GM20000 (cell line): ENCODE data around the gene CCDC142.

Experiments
- DNase-seq: peaks from one replicate; pipeline ENCODE4 v3.0.0; 2012; ENCODE audit warnings: low spot score
- CTCF ChIP-seq: IDR thresholded peaks from 2 replicates; pipeline ENCODE4 v1.5.1; 2012; ENCODE audit warnings: mild to moderate bottlenecking, control low read depth; ENCODE audit errors: extremely low read depth, missing control alignments

CCDC142 gene

GRCh38 chr2:74499267-74499939, 16.6 kb upstream of the CCDC142 start, which contains the start of gene LBX2:
LBX2 (minus strand) TSS chr2:74499603; CDS start chr2:74499537, 66 bp downstream.
- peak; percentile 41 for DNase-seq

DNA sequence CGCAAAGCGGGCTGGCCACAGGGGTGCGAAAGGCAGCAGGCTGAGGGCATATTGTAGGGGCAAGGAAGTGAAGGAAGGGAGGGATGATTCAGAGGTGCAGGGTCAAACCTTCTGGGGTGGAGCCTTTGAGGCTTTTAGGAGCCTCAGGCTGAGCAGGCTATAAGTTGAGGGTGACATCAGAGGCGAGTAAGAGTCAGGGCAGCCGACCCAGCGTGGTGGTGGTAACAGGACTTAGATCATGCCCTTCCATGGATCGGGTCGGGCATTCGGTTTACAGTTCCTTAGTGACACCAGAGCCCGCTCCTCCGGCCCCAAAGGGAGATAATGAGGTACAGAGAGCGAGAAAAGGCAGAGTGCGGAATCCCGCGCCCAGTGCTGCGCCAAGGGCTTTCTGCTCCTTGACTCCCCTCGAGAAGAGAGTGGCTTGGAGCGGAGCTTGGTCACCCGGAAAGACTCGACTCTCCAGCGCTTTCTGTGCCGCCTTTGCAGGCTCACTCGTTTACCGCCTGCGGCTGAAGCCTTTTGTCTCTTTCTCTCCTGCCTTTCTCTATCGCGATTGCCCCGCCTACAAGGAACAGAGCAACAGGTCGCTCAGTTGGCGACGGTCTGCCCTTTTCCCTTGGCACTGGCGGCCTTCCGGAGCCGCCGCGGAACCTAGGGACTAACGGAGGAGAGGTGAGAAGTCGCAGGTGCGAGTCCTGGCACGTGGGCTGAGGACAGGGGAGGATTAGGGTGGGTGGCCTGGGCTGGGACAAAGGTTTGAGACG, 15.9 kb upstream of the CCDC142 start:
- peak; percentile 49 for DNase-seq
- TF ChIP-seq CTCF = no peak

More at GRCh38 chr2:74499267-74499939, 16.6 kb upstream of the CCDC142 start, which contains the start of gene LBX2:
- TF ChIP-seq CTCF = no peak

DNA sequence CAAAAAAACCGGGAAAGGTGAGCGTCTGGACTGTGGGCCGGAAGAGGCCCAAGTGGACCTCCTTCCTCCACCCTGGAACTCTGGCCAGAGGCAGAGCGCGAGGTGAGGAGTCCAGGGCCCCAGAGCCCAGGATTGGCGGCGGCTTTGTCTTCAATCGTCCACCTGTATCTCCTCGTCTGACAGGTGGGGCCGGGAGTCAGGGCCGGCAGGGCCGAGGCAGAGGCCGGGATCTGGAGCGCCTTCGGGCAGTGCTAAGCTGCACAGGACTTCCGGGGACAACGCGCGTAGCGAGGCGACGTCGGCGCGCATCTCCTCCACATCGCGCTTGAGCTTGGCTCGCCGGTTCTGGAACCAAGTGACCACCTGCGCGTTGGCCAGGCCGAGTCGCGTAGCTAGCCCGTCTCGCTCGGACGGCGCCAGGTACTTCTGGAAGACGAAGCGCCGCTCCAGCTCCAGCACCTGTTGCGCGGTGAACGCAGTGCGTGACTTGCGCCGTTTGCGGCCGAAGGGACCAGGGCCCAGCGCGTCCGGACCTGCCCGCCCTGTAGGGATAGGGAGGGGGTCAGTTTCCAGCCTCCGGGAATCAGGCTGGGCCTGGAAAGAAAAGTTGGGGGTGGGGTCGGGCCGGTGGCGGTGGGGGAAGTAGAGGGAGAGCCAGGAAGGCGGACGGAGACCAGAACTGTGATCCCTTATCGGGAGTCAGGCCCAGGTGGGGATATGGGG, 15.1 kb upstream of the CCDC142 start:
- TF ChIP-seq CTCF = no peak
- peak; percentile 55 for DNase-seq

- no peak for DNase-seq
- TF ChIP-seq CTCF = no peak
Observed at GRCh38 chr2:74496997-74497776, 14.4 kb upstream of the CCDC142 start.

DNA sequence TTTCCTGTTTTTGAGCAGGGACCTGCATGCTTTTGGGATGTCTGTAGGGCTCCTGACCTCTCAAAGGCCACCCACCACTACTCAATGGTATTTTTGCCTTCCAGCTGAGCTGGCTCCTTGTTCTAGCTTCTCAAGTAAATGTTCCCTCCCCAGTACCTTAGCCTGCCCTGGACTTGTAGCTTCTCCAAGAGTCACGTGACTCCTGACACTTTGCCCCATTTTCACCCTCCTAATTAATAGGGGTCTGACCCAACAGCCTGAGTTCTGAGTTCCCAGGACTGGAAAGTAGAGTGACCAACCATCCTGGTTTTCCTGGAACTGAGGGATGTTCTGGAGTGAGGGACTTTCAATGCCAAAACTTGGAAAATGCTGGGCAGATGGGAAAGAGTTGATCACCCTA, 12.6 kb upstream of the CCDC142 start:
- TF ChIP-seq CTCF = no peak
- no peak for DNase-seq

DNA sequence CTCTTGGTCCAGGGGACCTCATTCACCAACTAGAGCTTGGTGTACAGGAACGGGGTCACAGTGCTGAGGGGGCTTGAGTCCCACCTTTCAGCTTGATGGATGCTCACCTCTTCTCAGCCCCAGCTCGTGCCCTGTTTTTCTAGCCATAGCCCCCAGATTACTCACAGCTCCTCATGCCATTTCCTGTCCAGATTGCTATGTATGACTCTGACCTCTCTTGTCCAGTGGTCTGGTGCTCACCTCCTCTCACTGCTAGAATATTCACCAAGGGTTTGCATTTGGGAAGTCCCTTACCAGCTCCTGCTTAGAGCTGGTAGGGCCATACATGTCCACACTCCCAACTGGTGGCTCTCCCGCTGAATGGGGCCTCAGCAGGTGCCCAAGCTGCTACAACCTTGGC, 10.7 kb upstream of the CCDC142 start:
- DNase-seq = no peak
- no peak for TF ChIP-seq CTCF
